Hepatocyte (in vitro differentiated cells): ENCODE results near the gene GEN1. TPM values are rescaled to one million over a fixed set of nuclear protein-coding genes. Genes with fewer than 3 reads are reported as not detected.

Source experiments
- DNase-seq: peaks from one replicate; pipeline ENCODE4 v3.0.0-alpha.2; 2016; ENCODE audit warnings: low spot score
- H2AFZ ChIP-seq: fragments of 200-600 bp; sonication (generic); 2 replicates; pipeline ENCODE4 v1.6.0; 2016; ENCODE audit warnings: antibody characterized with exemption, mild to moderate bottlenecking
- H3K27ac ChIP-seq: fragments of 200-600 bp; sonication (generic); 2 replicates; pipeline ENCODE4 v1.5.1; 2016; ENCODE audit warnings: mild to moderate bottlenecking
- H3K27me3 ChIP-seq: fragments of 200-600 bp; sonication (generic); 2 replicates; pipeline ENCODE4 v1.6.1; 2016
- H3K36me3 ChIP-seq: fragments of 200-600 bp; sonication (generic); replicated peaks from 2 replicates; pipeline ENCODE4 v1.5.1; 2016; ENCODE audit warnings: low read depth; ENCODE audit not compliant: insufficient read depth
- H3K4me1 ChIP-seq: fragments of 200-600 bp; sonication (generic); 2 replicates; pipeline ENCODE4 v1.5.1; 2016; ENCODE audit warnings: mild to moderate bottlenecking, moderate library complexity; ENCODE audit not compliant: insufficient read depth
- H3K4me2 ChIP-seq: fragments of 200-600 bp; sonication (generic); 2 replicates; pipeline ENCODE4 v1.6.0; 2016
- H3K4me3 ChIP-seq: fragments of 200-600 bp; sonication (generic); 2 replicates; pipeline ENCODE4 v1.5.1; 2016; ENCODE audit warnings: mild to moderate bottlenecking
- H3K79me2 ChIP-seq: fragments of 200-600 bp; sonication (generic); 2 replicates; pipeline ENCODE4 v1.6.0; 2017; ENCODE audit warnings: mild to moderate bottlenecking
- H3K9me2 ChIP-seq: fragments of 200-600 bp; sonication (generic); replicated peaks from 2 replicates; pipeline ENCODE4 v1.6.0; 2017; ENCODE audit warnings: mild to moderate bottlenecking; ENCODE audit not compliant: insufficient read depth
- H3K9me3 ChIP-seq: fragments of 200-600 bp; sonication (generic); 2 replicates; pipeline ENCODE4 v1.5.1; 2016; ENCODE audit warnings: low read depth, mild to moderate bottlenecking
- H4K20me1 ChIP-seq: fragments of 200-600 bp; sonication (generic); 2 replicates; pipeline ENCODE4 v1.6.0; 2016; ENCODE audit warnings: mild to moderate bottlenecking; ENCODE audit not compliant: insufficient read depth, poor library complexity, severe bottlenecking
- CTCF ChIP-seq: fragments of 200-600 bp; sonication (generic); IDR thresholded peaks from 2 replicates; pipeline ENCODE4 v1.5.1; 2016; ENCODE audit warnings: antibody characterized with exemption, mild to moderate bottlenecking; ENCODE audit not compliant: poor library complexity
- EZH2 ChIP-seq: fragments of 200-600 bp; sonication (generic); IDR thresholded peaks from 2 replicates; pipeline ENCODE4 v1.6.1; 2016; ENCODE audit warnings: antibody characterized with exemption, mild to moderate bottlenecking, borderline replicate concordance
- EZH2phosphoT487 ChIP-seq: fragments of 200-600 bp; sonication (generic); IDR thresholded peaks from one replicate; pipeline ENCODE4 v1.6.1; 2018; ENCODE audit warnings: antibody characterized with exemption, mild to moderate bottlenecking, low read depth, moderate library complexity; ENCODE audit not compliant: unreplicated experiment, severe bottlenecking
- WGBS: methylation state at CpG from one replicate; pipeline ENCODE4 v1.1.6; 2016; ENCODE audit warnings: low lambda C conversion rate; ENCODE audit errors: missing lambda C conversion rate; 5-methylcytosine and 5-hydroxymethylcytosine counted together
- polyA plus RNA-seq: library from polyadenylated mRNA; unstranded; fragments of >200 nt; fragmentation: Nextera tagmentation; extraction: Ambion mirVana; gene quantifications from 2 replicates; pipeline ENCODE4 v1.2.1, GENCODE V29; 2016
- total RNA-seq: library from RNA; depleted of rRNA; stranded (reverse); fragments of >200 nt; gene quantifications from 2 replicates; pipeline ENCODE4 v1.2.3, GENCODE V29; 2014

The GEN1 gene
- total and polyA plus RNA-seq, 2 experiments from 2014 or later, result 3.2 to 15.7 TPM

DNA sequence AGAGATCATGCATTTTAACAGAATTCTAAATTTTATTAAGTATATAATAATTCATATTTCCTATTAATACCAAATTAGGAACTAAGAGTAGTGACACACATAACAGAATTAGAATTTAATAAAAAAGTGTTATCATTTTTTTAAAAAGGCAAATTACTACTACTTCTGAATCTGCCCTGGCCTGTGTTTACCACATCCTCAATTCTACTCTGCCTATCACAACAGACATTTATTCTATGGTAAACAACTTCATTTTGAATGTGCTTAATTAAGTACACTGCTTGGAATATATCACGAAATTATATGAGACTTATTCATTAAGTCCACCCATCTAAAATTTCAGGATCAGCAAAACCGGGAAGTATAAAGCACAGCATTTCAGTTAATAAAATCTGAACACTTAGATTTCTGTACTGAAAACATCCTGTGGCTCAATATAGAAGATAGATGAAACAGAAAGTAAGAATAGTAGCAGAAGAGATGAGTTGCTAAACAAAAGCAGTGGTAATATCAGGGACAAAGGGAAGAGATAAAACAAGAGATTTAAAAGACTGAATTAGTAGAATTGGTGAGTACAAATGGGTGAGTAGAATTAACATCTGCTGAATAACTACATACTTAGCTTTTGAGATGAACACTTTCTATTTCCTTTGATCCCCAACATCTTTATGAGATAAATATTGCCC lies 4.0 kb upstream of the GEN1 start:
- Histone ChIP-seq H3K4me3 (no peak overlapping the region), H2AFZ (no peak overlapping the region), H3K4me2 (no peak overlapping the region), H4K20me1 (no peaks in the 10 kb centered on the region), H3K9me2 (no peaks in the 10 kb centered on the region), H3K36me3 (no peaks in the 10 kb centered on the region), H3K79me2 (peaks cover 48% of the 10 kb centered on the region), H3K27me3 (no peaks in the 10 kb centered on the region), H3K27ac (no peak overlapping the region), H3K4me1 (peaks cover 12% of the 10 kb centered on the region), H3K9me3 (no peaks in the 10 kb centered on the region)
- TF ChIP-seq EZH2phosphoT487 (no peak), EZH2 (no peak), CTCF (no peak)
- DNase-seq, result no peak
- WGBS, result 87% methylated on average over 2 of the region's 2 CpGs

GRCh38 chr2:17752246-17752645 lies 1.7 kb upstream of the GEN1 start:
- peak overlapping the region; percentile 85 for H3K4me2 ChIP-seq
- 62% methylated on average over 3 of the region's 3 CpGs for whole genome bisulfite sequencing
- peaks cover 67% of the 10 kb centered on the region for H3K79me2 ChIP-seq
- H3K27me3 ChIP-seq, result no peaks in the 10 kb centered on the region
- no peaks in the 10 kb centered on the region for H4K20me1 ChIP-seq
- H3K9me2 ChIP-seq, result no peaks in the 10 kb centered on the region
- H3K27ac ChIP-seq, result no peak overlapping the region
- peak overlapping the region; percentile 75 for H2AFZ ChIP-seq
- H3K9me3 ChIP-seq, result no peaks in the 10 kb centered on the region
- H3K4me3 ChIP-seq, result no peak overlapping the region
- H3K36me3 ChIP-seq, result no peaks in the 10 kb centered on the region
- H3K4me1 ChIP-seq, result peaks cover 15% of the 10 kb centered on the region
- DNase-seq, result no peak
- TF ChIP-seq EZH2 (no peak), EZH2phosphoT487 (no peak), CTCF (no peak)

DNA sequence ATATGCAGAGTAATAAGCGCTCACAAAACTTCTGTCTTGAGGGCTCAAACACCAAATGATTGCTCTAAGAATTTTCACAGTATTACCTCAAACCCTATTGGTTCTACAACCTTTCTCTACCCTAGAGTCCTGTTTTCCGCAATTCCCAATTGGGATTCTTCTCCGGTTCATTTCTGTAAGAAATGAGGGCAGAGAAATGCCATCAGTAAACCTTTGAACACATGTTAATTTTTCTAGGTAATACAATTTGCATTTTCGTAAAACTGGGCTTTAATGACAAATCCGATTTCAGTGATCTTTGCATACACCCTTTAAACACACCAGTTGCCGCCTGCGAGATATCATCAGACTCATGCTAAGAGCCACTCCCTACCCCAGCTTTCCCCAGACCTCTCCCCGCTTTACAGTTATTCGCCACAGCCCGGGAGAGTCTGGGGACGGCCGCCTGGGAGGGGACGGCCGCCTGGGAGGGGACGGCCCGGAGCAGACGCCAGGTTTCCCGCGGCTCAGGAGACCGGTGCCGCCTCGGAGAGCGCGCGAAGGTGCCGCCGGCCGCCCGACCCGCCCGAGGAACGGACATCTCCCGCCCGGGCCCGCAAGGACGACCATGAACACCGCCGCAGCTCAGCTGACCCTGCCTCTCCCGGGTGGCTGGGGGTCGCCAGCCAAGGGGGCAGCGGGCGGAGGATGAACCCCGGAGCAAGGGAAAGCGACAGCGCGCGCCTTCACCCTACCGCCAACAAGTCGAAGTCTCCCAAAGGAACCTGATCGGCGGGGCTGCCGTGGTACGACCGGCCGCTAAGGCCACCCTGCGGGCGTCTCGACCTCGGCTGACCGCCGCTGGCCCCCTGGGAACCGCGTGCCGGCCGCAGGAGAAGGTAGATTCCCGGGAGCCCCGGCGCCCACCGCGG lies 791 bp upstream of the GEN1 start:
- H3K4me1 ChIP-seq, result peaks cover 15% of the 10 kb centered on the region
- WGBS, result 2% methylated on average over 32 of the region's 70 CpGs
- H3K9me2 ChIP-seq, result no peaks in the 10 kb centered on the region
- no peaks in the 10 kb centered on the region for H3K9me3 ChIP-seq
- H3K36me3 ChIP-seq, result no peaks in the 10 kb centered on the region
- peaks cover 74% of the 10 kb centered on the region for H3K79me2 ChIP-seq
- TF ChIP-seq EZH2phosphoT487, result no peak
- TF ChIP-seq EZH2, result no peak
- no peak for TF ChIP-seq CTCF
- H4K20me1 ChIP-seq, result no peaks in the 10 kb centered on the region
- no peaks in the 10 kb centered on the region for H3K27me3 ChIP-seq
- DNase-seq, result peak; percentile 81
- peak overlapping the region; percentile 75 for H2AFZ ChIP-seq
- peak overlapping the region; percentile 74 for H3K4me3 ChIP-seq
- peak overlapping the region; percentile 100 for H3K27ac ChIP-seq
- H3K4me2 ChIP-seq, result peak overlapping the region; percentile 85
